Activated CD8-positive, alpha-beta memory T cell treated with anti-CD3 and anti-CD28 coated beads, Interleukin-2, amount 50 U/mL, for 1 hour (primary cell): Measurements from ENCODE around the gene ZNF319.

Experiments
- DNase-seq: peaks from one replicate; pipeline ENCODE4 v3.0.0-alpha.2; 2020; ENCODE audit errors: extremely low read depth

ZNF319 gene

GRCh38 chr16:57977418-57978069, 22.9 kb downstream of the ZNF319 start:
- no peak for DNase-seq

DNA sequence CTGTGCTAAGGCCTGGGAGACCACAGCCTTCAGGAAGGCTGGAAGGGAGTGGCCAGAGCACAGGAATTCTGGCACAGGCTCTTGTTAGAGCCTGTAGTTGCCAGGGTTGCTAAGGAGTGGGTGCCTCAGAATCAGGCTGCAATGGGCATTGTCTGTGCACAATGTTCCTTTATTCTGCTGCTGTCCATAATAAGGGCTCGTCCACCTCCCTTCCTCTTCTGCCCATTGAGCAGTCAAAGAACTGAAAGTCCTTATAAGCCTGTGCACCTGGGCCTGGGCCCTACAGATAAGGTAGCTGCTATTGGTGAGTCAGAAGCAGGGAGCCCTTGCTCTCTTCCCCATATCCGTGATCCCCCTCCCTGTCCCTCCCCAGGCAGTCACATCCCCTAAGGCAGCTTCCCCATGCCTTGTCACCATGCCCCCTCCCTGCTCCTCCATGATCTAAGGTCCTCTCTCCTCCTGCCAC, 24.1 kb downstream of the ZNF319 start:
- no peak for DNase-seq

GRCh38 chr16:57972306-57972705, 28.2 kb downstream of the ZNF319 start:
- DNase-seq = no peak

GRCh38 chr16:57971848-57972247, 28.6 kb downstream of the ZNF319 start:
- no peak for DNase-seq

DNA sequence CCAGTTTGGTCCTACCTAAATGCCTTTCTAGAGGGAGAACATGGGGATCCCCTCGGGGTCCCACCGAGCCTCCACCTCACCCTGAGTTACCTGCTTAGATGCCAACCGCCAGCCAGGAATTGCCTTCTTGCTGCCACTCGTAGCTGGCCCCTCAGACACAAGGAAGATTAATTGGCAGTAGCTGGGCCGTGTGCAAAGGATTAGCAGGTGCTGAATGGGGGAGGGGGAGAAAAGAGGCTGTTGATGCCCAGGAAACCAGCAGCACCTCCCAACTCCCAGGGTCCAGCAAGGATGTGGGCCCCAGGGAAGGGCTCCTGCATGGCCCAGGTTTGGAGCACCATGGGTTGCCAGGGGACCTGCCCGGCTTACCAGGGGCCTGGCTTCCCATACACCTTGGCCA, 29.5 kb downstream of the ZNF319 start, which contains the start of gene CNGB1:
CNGB1 (minus strand) TSS at position 159 of the 400 bp plus-strand sequence. CDS start 3,842 bp downstream, outside the sequence.
- no peak for DNase-seq

DNA sequence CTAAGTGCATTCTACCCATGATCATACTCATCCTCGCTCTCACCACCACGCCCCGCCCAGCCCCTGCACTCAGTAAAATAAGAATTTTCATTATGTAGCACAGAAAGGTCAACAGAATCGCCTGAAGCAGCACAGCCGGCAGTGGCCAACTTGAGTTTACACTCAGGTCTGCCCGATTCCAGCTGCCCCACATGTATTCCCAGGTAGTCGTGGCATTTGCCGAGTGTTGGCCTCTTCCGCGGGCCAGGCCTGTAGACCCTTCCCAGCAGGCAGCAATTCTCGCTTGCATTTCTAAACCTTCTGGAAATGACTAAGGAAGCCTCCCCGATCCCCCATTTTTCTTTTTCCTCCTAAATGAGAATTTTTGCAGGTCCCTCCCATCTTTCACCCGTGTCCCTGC, 30.2 kb downstream of the ZNF319 start:
- DNase-seq = no peak

GRCh38 chr16:57969451-57970123, 30.9 kb downstream of the ZNF319 start:
- DNase-seq = no peak

DNA sequence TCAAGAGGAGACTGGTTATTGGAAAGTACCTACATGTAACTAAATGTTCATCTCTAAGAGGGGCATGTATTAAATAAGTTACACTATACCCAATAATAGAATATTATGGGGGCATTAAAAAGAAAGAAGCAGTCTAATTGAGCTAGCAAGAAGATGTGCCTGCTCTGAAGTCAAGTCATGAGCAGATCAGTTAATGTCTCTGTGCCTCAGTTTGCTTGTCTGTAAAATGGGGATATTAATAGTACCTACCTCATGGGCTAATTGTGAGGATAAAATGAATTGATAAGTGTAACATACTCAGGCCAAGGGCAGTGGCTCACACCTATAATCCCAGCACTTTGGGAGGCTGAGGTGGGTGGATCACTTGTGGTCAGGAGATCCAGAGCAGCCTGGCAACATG, 32.6 kb downstream of the ZNF319 start:
- no peak for DNase-seq

- no peak for DNase-seq
Measured at GRCh38 chr16:57966986-57967385, 33.5 kb downstream of the ZNF319 start.

GRCh38 chr16:57966204-57966771, 34.2 kb downstream of the ZNF319 start:
- DNase-seq = no peak

DNA sequence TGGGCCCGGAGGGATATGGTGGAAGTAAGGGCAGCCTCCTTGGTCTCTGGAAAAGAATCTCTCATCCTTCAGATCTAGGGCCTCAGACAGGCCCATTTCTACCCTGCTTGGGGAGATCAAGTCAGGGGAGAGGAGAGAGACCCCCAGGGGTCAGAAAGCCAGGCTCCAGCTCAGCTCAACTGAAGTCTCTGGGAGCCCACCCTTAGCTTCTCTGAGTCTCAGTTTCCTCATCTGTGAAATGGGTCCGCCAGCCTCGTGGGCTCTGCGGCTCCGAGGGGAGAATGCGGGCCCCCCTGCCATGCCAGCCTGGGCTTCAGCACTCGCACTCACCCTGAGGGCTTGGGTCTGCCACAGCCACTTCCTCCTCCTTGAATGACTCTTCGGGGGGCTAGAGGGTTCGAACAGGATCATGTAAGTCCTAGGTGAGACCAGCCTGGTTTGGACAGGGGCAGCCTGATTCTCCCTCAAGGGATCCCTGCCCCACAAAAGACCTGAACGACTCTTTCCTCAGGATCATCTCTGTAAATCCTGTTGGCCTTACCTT, 36.2 kb downstream of the ZNF319 start:
- no peak for DNase-seq

- no peak for DNase-seq
Measured at GRCh38 chr16:57962756-57963155, 37.7 kb downstream of the ZNF319 start.

DNA sequence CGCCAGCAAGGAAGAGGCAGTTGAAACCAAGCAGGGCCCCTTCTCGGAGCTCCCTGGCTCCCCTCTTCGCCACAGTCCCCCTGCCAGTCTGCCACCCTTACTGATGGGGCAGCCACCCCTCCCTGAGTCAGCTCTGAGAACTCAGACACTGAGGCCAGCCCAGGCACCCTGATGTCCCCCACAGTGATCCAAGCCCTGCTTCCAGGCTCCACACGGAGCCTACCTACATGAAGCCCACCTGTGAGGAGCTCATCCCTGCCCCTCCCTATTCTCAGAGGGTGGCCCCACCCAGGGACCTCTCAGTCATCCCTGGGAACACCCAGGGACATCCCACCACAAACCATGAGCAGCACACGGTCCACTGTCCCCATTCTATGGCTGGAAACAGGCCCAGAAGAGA, 38.4 kb downstream of the ZNF319 start:
- DNase-seq = no peak

DNA sequence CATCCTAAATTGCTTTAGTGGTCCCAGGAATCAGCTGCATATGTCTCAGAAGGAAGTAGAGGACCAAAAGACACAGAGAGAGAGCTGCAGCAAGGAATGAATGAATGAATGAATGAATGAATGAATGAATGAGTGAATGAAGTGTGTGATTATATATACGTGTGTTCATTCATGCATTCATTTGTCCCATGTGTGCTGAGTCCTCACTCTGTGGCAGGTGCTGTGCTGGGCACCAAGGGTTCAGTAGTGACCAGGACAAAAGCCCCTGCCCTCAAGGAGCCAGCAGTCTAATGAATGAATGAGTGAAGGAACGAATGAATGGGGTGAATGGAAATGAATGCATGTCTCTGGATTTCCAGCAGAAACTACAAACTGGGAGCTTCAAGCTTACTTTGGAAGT, 38.9 kb downstream of the ZNF319 start:
- no peak for DNase-seq

- no peak for DNase-seq
Measured at GRCh38 chr16:57960826-57961472, 39.5 kb downstream of the ZNF319 start.

- no peak for DNase-seq
Measured at GRCh38 chr16:57960310-57960709, 40.2 kb downstream of the ZNF319 start.

DNA sequence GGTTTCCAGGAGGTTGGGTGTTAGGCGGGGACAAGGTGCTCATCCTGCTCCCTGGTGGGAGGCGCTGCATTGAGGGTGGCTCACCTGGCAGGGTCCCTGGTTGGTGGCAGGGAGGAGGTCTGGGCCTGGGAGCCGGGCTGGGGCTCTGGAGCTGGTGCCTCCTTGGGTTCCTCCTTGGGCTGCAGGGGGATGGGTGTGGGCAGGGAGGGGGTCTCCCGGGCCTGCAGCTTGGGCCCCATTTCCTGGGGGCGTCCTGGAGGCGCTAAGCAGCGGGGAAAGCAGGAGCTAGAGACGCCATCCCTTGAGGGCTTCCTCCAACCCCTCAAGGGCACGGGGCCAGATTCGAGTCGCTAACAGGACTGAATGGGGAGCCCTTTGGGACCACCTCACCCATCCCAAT, 40.7 kb downstream of the ZNF319 start:
- no peak for DNase-seq

DNA sequence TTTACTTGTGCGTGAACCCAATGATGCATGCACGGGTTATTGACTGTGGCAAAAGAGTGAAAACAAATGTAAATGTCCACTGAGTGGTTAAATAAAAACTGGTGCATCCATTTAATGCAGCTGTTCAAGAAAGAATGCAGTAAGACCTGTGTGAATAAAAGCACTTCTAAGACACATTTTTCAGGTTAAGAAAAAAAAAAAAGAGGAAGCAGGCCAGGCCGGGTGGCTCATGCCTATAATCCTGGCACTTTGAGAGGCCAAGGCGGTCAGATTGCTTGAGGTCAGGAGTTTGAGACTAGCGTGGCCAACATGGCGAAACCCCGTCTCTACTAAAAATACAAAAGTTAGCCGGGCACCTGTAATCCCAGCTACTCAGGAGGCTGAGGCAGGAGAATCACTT, 41.4 kb downstream of the ZNF319 start:
- no peak for DNase-seq

- no peak for DNase-seq
Measured at GRCh38 chr16:57958544-57958943, 41.9 kb downstream of the ZNF319 start.

DNA sequence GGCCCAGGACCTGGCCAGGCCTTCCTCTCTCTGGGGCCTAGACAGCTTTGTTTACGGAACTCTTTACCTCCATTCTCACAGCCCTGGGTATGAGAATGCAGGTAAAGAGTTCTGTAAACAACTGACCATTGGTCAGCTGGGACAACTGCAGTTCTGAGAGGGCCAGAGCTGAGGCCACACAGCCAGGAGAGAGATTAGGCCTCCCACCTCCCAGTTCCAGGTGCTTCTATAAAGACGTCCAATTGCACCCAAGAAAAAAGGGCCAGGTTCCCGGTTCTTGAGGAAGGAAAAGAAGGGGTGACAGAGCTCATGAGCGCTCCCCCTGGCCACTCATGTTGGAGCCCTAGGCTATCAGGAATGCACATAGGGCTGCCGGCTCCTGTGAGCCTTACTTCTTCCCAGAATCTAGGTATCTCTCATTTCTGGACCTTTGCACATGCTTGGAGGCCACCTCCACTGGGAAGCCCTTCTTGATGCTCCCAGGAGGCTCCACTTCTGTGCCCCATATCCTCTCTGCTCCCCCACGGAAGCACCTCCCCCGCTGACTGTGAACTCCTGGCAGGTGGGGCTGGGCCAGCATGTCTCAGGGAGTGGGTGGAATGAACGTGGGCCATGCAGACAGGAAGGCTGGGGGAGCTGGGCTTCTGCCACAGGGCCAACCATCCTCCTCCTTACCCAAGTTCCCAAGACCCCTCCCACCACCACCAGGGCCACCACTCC, 42.6 kb downstream of the ZNF319 start:
- no peak for DNase-seq

- no peak for DNase-seq
Measured at GRCh38 chr16:57956924-57957672, 43.4 kb downstream of the ZNF319 start.
